ENCODE measurements around the gene FBXL13. TPM values are rescaled to one million over a fixed set of nuclear protein-coding genes. Genes with fewer than 3 reads are reported as not detected.

The FBXL13 gene
- total RNA-seq, 1 experiment from 2014 or later: 0.35 TPM

GRCh38 chr7:102895602-102896001, 179.0 kb downstream of the FBXL13 start:
- Mint-ChIP-seq H3K4me1 (ENCODE audit: insufficient read depth, unreplicated experiment) (peaks cover 33% of the 10 kb centered on the region), H3K27me3 (ENCODE audit: insufficient read depth, unreplicated experiment) (no peaks in the 10 kb centered on the region), H3K36me3 (ENCODE audit: insufficient read depth, unreplicated experiment) (no peaks in the 10 kb centered on the region), H3K4me3 (ENCODE audit: unreplicated experiment) (no peak overlapping the region), H3K9me3 (ENCODE audit: unreplicated experiment) (no peaks in the 10 kb centered on the region), H3K27ac (ENCODE audit: low read depth, unreplicated experiment) (no peak overlapping the region)
- DNase-seq (ENCODE audit: unreplicated experiment): no peak
- BruUV-seq (replicated peaks): no TSS peak
- TF ChIP-seq, protein P1, sequence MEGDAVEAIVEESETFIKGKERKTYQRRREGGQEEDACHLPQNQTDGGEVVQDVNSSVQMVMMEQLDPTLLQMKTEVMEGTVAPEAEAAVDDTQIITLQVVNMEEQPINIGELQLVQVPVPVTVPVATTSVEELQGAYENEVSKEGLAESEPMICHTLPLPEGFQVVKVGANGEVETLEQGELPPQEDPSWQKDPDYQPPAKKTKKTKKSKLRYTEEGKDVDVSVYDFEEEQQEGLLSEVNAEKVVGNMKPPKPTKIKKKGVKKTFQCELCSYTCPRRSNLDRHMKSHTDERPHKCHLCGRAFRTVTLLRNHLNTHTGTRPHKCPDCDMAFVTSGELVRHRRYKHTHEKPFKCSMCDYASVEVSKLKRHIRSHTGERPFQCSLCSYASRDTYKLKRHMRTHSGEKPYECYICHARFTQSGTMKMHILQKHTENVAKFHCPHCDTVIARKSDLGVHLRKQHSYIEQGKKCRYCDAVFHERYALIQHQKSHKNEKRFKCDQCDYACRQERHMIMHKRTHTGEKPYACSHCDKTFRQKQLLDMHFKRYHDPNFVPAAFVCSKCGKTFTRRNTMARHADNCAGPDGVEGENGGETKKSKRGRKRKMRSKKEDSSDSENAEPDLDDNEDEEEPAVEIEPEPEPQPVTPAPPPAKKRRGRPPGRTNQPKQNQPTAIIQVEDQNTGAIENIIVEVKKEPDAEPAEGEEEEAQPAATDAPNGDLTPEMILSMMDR (IDR thresholded peaks at IDR 0.05; ENCODE audit: unreplicated experiment): no peak
- POLR2A ChIA-PET: interaction anchor here (1.1 kb wide), 1 partner anchor 22 kb away, joined by 3 read pairs; no protein-coding TSS in a partner anchor
- CTCF ChIA-PET: interaction anchor here (0.5 to 1.4 kb wide), 2 partner anchors 14 to 27 kb away, joined by 3 to 4 read pairs; no protein-coding TSS in a partner anchor
- intact Hi-C loops (cut with micrococcal nuclease): no loop called here

- TF ChIP-seq, protein P1 (IDR thresholded peaks at IDR 0.05; ENCODE audit: unreplicated experiment): no peak
- DNase-seq (ENCODE audit: unreplicated experiment): no peak
- no peak overlapping the region for H3K27ac Mint-ChIP-seq (ENCODE audit: low read depth, unreplicated experiment)
- ChIA-PET POLR2A (interaction anchor here (0.6 kb wide), 1 partner anchor 12 kb away, joined by 6 read pairs; no protein-coding TSS in a partner anchor), CTCF (interaction anchor here (1.2 kb wide), 1 partner anchor 32 kb away, joined by 3 read pairs; no protein-coding TSS in a partner anchor)
- no peaks in the 10 kb centered on the region for H3K9me3 Mint-ChIP-seq (ENCODE audit: unreplicated experiment)
- intact Hi-C loops (cut with micrococcal nuclease): no loop called here
- BruUV-seq (replicated peaks): no TSS peak
- no peaks in the 10 kb centered on the region for H3K27me3 Mint-ChIP-seq (ENCODE audit: insufficient read depth, unreplicated experiment)
- H3K4me3 Mint-ChIP-seq (ENCODE audit: unreplicated experiment): no peak overlapping the region
- H3K36me3 Mint-ChIP-seq (ENCODE audit: insufficient read depth, unreplicated experiment): no peaks in the 10 kb centered on the region
- peaks cover 36% of the 10 kb centered on the region for H3K4me1 Mint-ChIP-seq (ENCODE audit: insufficient read depth, unreplicated experiment)
Observed at GRCh38 chr7:102892631-102893278, 181.8 kb downstream of the FBXL13 start.

- Mint-ChIP-seq H3K4me1 (ENCODE audit: insufficient read depth, unreplicated experiment) (peaks cover 30% of the 10 kb centered on the region), H3K27ac (ENCODE audit: low read depth, unreplicated experiment) (no peak overlapping the region), H3K36me3 (ENCODE audit: insufficient read depth, unreplicated experiment) (no peaks in the 10 kb centered on the region), H3K27me3 (ENCODE audit: insufficient read depth, unreplicated experiment) (no peaks in the 10 kb centered on the region), H3K9me3 (ENCODE audit: unreplicated experiment) (no peaks in the 10 kb centered on the region), H3K4me3 (ENCODE audit: unreplicated experiment) (no peak overlapping the region)
- TF ChIP-seq, protein P1 (IDR thresholded peaks at IDR 0.05; ENCODE audit: unreplicated experiment): no peak
- ChIA-PET CTCF (no interaction called here), POLR2A (interaction anchor here (0.7 to 1.3 kb wide), 4 partner anchors 9 to 55 kb away, joined by 3 to 7 read pairs (median 4); no protein-coding TSS in a partner anchor)
- intact Hi-C loops (cut with micrococcal nuclease): no loop called here
- peak; percentile 84 for DNase-seq (ENCODE audit: unreplicated experiment)
- BruUV-seq (replicated peaks): no TSS peak
Observed at GRCh38 chr7:102891693-102892261, 182.8 kb downstream of the FBXL13 start.

GRCh38 chr7:102890971-102891692, 183.5 kb downstream of the FBXL13 start:
- Mint-ChIP-seq H3K4me3 (ENCODE audit: unreplicated experiment) (no peak overlapping the region), H3K4me1 (ENCODE audit: insufficient read depth, unreplicated experiment) (peaks cover 30% of the 10 kb centered on the region), H3K27me3 (ENCODE audit: insufficient read depth, unreplicated experiment) (no peaks in the 10 kb centered on the region), H3K27ac (ENCODE audit: low read depth, unreplicated experiment) (no peak overlapping the region), H3K9me3 (ENCODE audit: unreplicated experiment) (no peaks in the 10 kb centered on the region), H3K36me3 (ENCODE audit: insufficient read depth, unreplicated experiment) (no peaks in the 10 kb centered on the region)
- CTCF ChIA-PET: no interaction called here
- TF ChIP-seq, protein P1 (IDR thresholded peaks at IDR 0.05; ENCODE audit: unreplicated experiment): no peak
- no peak for DNase-seq (ENCODE audit: unreplicated experiment)
- POLR2A ChIA-PET: interaction anchor here (0.7 to 1.3 kb wide), 4 partner anchors 8 to 54 kb away, joined by 3 to 7 read pairs (median 4); no protein-coding TSS in a partner anchor
- intact Hi-C loops (cut with micrococcal nuclease): no loop called here
- BruUV-seq (replicated peaks): no TSS peak

All from MCF 10A (cell line).